Neural cell (in vitro differentiated cells): ENCODE results near the gene NEXN. TPM values are rescaled to one million over a fixed set of nuclear protein-coding genes. Genes with fewer than 3 reads are reported as not detected.

ENCODE experiments used
- H2AFZ ChIP-seq: fragments of 200-600, 300-800 bp; sonication (generic), shearing (Covaris generic); 2 replicates; pipeline ENCODE4 v1.6.0; 2014; ENCODE audit warnings: low read depth, mild to moderate bottlenecking, antibody characterized with exemption, low read length, moderate library complexity
- H3F3A ChIP-seq: fragments of 200-600 bp; shearing (Covaris generic); 2 replicates; pipeline ENCODE4 v1.6.1; 2016; ENCODE audit warnings: mild to moderate bottlenecking, moderate library complexity, mixed read lengths, antibody characterized with exemption, low read length; ENCODE audit not compliant: insufficient read depth, poor library complexity, severe bottlenecking
- H3K27ac ChIP-seq: fragments of 200-600, 300-800 bp; sonication (generic), shearing (Covaris generic); 2 replicates; pipeline ENCODE4 v1.5.1; 2014; ENCODE audit warnings: mild to moderate bottlenecking, low read length, moderate library complexity
- H3K27me3 ChIP-seq: fragments of 300-800, 200-600 bp; sonication (generic), shearing (Covaris generic); 2 replicates; pipeline ENCODE4 v1.6.0; 2014; ENCODE audit warnings: mild to moderate bottlenecking, low read depth, low read length, moderate library complexity; ENCODE audit not compliant: insufficient read depth
- H3K36me3 ChIP-seq: fragments of 300-800, 200-600 bp; sonication (generic), shearing (Covaris generic); 2 replicates; pipeline ENCODE4 v1.5.1; 2014; ENCODE audit warnings: mild to moderate bottlenecking, antibody characterized with exemption, low read length, moderate library complexity; ENCODE audit not compliant: insufficient read depth
- H3K4me2 ChIP-seq: fragments of 300-800, 200-600 bp; sonication (generic), shearing (Covaris generic); 2 replicates; pipeline ENCODE4 v1.6.0; 2014; ENCODE audit warnings: mild to moderate bottlenecking, low read length
- H3K4me3 ChIP-seq: fragments of 300-800, 200-600 bp; sonication (generic), shearing (Covaris generic); 2 replicates; pipeline ENCODE4 v1.5.1; 2014; ENCODE audit warnings: mild to moderate bottlenecking, low read length, moderate library complexity
- H3K79me2 ChIP-seq: fragments of 200-600 bp; shearing (Covaris generic); replicated peaks from 2 replicates; pipeline ENCODE4 v1.6.0; 2014; ENCODE audit warnings: mild to moderate bottlenecking, low read length, moderate library complexity; ENCODE audit not compliant: insufficient read depth
- H3K9ac ChIP-seq: fragments of 300-800, 200-600 bp; sonication (generic), shearing (Covaris generic); 2 replicates; pipeline ENCODE4 v1.6.1; 2016; ENCODE audit warnings: mild to moderate bottlenecking, low read length, mixed read lengths
- H3K9me2 ChIP-seq: fragments of 200-600 bp; shearing (Covaris generic); 2 replicates; pipeline ENCODE4 v1.6.1; 2016; ENCODE audit warnings: mild to moderate bottlenecking, low read length, mixed read lengths; ENCODE audit not compliant: insufficient read depth
- H3K9me3 ChIP-seq: fragments of 200-600, 300-800 bp; sonication (generic), shearing (Covaris generic); 2 replicates; pipeline ENCODE4 v1.6.1; 2016; ENCODE audit warnings: mild to moderate bottlenecking, mixed run types, low read length, moderate library complexity, mixed read lengths
- H4K20me1 ChIP-seq: fragments of 200-600 bp; shearing (Covaris generic); 2 replicates; pipeline ENCODE4 v1.6.1; 2016; ENCODE audit warnings: mild to moderate bottlenecking, mixed run types; ENCODE audit not compliant: insufficient read depth
- EP300 ChIP-seq: fragments of 450-650 bp; conservative IDR thresholded peaks from 2 replicates; pipeline ENCODE4 v1.6.1; 2014; ENCODE audit warnings: antibody characterized with exemption, mild to moderate bottlenecking, moderate library complexity; ENCODE audit not compliant: poor library complexity, severe bottlenecking
- EZH2 ChIP-seq: fragments of 200-600, 300-800 bp; shearing (Covaris generic), sonication (generic); IDR thresholded peaks from 2 replicates; pipeline ENCODE4 v1.6.1; 2014; ENCODE audit warnings: antibody characterized with exemption, low read length, borderline replicate concordance, mild to moderate bottlenecking; ENCODE audit not compliant: insufficient read depth, poor library complexity, severe bottlenecking
- MXI1 ChIP-seq: fragments of 450-650 bp; conservative IDR thresholded peaks from 2 replicates; pipeline ENCODE4 v1.6.1; 2014; ENCODE audit warnings: antibody characterized with exemption, mild to moderate bottlenecking; ENCODE audit not compliant: poor library complexity, severe bottlenecking
- POLR2AphosphoS5 ChIP-seq: IDR thresholded peaks from 2 replicates; pipeline ENCODE4 v1.6.1; 2012
- RAD21 ChIP-seq: fragments of 450-650 bp; conservative IDR thresholded peaks from 2 replicates; pipeline ENCODE4 v1.6.1; 2014; ENCODE audit warnings: antibody characterized with exemption, mild to moderate bottlenecking, moderate library complexity
- SMC3 ChIP-seq: fragments of 450-650 bp; conservative IDR thresholded peaks from 2 replicates; pipeline ENCODE4 v1.6.1; 2014; ENCODE audit warnings: antibody characterized with exemption, mild to moderate bottlenecking, moderate library complexity; ENCODE audit not compliant: poor library complexity
- TAF1 ChIP-seq: IDR thresholded peaks from 2 replicates; pipeline ENCODE4 v1.6.1; 2012; ENCODE audit warnings: low read depth
- polyA plus RNA-seq: library from polyadenylated mRNA; depleted of rRNA; stranded (reverse); fragments of >200 nt; gene quantifications from 2 replicates; pipeline ENCODE4 v1.2.3, GENCODE V29; 2014
- TF ChIP-seq, protein P1 (sequence below): fragments of 450-650 bp; IDR thresholded peaks from 2 replicates; pipeline ENCODE4 v1.5.1; 2014; ENCODE audit warnings: antibody characterized with exemption, mild to moderate bottlenecking, moderate library complexity; ENCODE audit not compliant: poor library complexity, severe bottlenecking
- TF ChIP-seq, protein P2 (sequence below): IDR thresholded peaks from 2 replicates; pipeline ENCODE4 v1.6.1; 2012; ENCODE audit warnings: borderline replicate concordance

The NEXN gene
- polyA plus RNA-seq, 1 donor from 2014 or later: 0.43 TPM

DNA sequence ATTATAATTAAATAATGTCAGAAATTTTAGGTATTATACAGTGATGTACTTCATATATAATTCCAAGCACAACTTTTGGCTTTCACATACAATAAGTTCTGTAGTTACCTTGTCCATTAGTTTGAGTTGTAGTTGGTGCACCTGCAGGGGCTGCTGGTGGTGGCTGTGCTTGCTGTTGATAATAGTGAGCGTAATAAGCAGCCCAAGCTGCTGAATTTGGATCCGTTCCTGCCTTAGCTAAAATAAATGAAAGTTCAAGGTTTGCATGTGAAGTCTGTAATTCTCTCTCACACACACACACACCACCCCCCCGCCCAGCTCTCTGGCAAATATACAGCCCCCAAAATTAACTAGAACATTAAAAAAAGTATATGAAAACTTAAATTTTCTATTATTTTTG, 68.0 kb downstream of the NEXN start:
- H3K36me3 ChIP-seq: peaks cover 21% of the 10 kb centered on the region
- H3K27ac ChIP-seq: no peak overlapping the region
- H4K20me1 ChIP-seq: no peaks in the 10 kb centered on the region
- no peak overlapping the region for H3K9ac ChIP-seq
- no peaks in the 10 kb centered on the region for H3K27me3 ChIP-seq
- no peak overlapping the region for H3K4me2 ChIP-seq
- no peaks in the 10 kb centered on the region for H3F3A ChIP-seq
- H3K4me3 ChIP-seq: no peak overlapping the region
- no peak for TF ChIP-seq MXI1
- H3K79me2 ChIP-seq: peaks cover 14% of the 10 kb centered on the region
- H3K9me2 ChIP-seq: no peaks in the 10 kb centered on the region
- no peak overlapping the region for H2AFZ ChIP-seq
- H3K9me3 ChIP-seq: no peaks in the 10 kb centered on the region

DNA sequence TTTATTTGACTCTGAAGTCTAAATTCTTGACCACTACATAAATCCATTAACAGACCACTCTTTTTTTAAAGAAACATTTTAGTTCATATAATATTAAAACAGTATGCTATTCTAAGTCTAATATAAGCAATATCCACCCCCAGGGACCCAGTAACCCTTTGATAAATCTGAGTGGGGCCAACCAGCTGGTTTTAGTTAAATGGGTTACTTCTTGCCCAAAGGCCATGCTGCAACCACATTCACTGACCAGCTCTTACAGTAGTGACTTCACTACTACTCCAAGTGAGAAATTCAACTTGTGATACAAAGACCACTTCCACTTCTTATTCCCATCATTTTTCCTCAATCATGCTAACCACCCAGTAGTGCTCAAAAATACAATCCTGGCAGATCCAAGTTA, 70.0 kb downstream of the NEXN start:
- H3K27me3 ChIP-seq: no peaks in the 10 kb centered on the region
- H2AFZ ChIP-seq: no peak overlapping the region
- no peak overlapping the region for H3K4me3 ChIP-seq
- peaks cover 30% of the 10 kb centered on the region for H3K36me3 ChIP-seq
- TF ChIP-seq EP300 (no peak), TAF1 (no peak), EZH2 (no peak), SMC3 (no peak), RAD21 (no peak)
- H3K9ac ChIP-seq: no peak overlapping the region
- no peak overlapping the region for H3K27ac ChIP-seq
- no peaks in the 10 kb centered on the region for H3K9me2 ChIP-seq
- no peaks in the 10 kb centered on the region for H3K9me3 ChIP-seq
- H3F3A ChIP-seq: no peaks in the 10 kb centered on the region
- H3K79me2 ChIP-seq: peaks cover 24% of the 10 kb centered on the region
- H4K20me1 ChIP-seq: no peaks in the 10 kb centered on the region
- no peak overlapping the region for H3K4me2 ChIP-seq

DNA sequence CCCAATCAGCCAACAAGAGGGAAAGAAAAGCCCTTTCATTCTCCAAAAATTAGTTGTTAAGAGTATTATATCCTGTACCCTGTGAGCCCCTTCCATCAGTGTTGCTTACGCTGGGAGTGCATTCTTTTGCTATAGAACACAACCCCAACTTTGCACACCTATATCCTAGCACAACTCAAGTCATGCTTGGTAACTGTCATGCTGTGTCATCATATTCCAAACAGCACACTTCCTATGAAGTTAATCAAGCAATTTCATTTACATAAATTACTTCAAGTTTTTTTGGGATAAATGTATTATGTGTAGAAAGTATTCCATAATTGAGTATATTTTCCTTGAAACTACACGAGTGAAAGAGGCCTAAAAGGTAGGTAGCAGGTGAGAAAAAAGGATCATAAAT, 70.4 kb downstream of the NEXN start:
- Histone ChIP-seq H3K27me3 (no peaks in the 10 kb centered on the region), H3K9ac (no peak overlapping the region), H3F3A (no peaks in the 10 kb centered on the region), H3K4me2 (no peak overlapping the region), H3K27ac (no peak overlapping the region), H3K36me3 (peaks cover 35% of the 10 kb centered on the region), H2AFZ (no peak overlapping the region), H3K9me2 (no peaks in the 10 kb centered on the region), H3K79me2 (peaks cover 24% of the 10 kb centered on the region), H3K4me3 (no peak overlapping the region), H3K9me3 (no peaks in the 10 kb centered on the region), H4K20me1 (no peaks in the 10 kb centered on the region)
- TF ChIP-seq RAD21: no peak
- TF ChIP-seq MXI1: no peak
- TF ChIP-seq TAF1: no peak
- TF ChIP-seq SMC3: no peak
- no peak for TF ChIP-seq POLR2AphosphoS5
- TF ChIP-seq, protein P1, sequence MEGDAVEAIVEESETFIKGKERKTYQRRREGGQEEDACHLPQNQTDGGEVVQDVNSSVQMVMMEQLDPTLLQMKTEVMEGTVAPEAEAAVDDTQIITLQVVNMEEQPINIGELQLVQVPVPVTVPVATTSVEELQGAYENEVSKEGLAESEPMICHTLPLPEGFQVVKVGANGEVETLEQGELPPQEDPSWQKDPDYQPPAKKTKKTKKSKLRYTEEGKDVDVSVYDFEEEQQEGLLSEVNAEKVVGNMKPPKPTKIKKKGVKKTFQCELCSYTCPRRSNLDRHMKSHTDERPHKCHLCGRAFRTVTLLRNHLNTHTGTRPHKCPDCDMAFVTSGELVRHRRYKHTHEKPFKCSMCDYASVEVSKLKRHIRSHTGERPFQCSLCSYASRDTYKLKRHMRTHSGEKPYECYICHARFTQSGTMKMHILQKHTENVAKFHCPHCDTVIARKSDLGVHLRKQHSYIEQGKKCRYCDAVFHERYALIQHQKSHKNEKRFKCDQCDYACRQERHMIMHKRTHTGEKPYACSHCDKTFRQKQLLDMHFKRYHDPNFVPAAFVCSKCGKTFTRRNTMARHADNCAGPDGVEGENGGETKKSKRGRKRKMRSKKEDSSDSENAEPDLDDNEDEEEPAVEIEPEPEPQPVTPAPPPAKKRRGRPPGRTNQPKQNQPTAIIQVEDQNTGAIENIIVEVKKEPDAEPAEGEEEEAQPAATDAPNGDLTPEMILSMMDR: no peak
- TF ChIP-seq, protein P2, sequence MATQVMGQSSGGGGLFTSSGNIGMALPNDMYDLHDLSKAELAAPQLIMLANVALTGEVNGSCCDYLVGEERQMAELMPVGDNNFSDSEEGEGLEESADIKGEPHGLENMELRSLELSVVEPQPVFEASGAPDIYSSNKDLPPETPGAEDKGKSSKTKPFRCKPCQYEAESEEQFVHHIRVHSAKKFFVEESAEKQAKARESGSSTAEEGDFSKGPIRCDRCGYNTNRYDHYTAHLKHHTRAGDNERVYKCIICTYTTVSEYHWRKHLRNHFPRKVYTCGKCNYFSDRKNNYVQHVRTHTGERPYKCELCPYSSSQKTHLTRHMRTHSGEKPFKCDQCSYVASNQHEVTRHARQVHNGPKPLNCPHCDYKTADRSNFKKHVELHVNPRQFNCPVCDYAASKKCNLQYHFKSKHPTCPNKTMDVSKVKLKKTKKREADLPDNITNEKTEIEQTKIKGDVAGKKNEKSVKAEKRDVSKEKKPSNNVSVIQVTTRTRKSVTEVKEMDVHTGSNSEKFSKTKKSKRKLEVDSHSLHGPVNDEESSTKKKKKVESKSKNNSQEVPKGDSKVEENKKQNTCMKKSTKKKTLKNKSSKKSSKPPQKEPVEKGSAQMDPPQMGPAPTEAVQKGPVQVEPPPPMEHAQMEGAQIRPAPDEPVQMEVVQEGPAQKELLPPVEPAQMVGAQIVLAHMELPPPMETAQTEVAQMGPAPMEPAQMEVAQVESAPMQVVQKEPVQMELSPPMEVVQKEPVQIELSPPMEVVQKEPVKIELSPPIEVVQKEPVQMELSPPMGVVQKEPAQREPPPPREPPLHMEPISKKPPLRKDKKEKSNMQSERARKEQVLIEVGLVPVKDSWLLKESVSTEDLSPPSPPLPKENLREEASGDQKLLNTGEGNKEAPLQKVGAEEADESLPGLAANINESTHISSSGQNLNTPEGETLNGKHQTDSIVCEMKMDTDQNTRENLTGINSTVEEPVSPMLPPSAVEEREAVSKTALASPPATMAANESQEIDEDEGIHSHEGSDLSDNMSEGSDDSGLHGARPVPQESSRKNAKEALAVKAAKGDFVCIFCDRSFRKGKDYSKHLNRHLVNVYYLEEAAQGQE: no peak
- TF ChIP-seq EZH2: no peak
- TF ChIP-seq EP300: no peak
